IPS-15b (cell line): ENCODE results near the gene ZNF892.
"Not testable (repeated sequence)": the region's sequence is repeated elsewhere in the genome, so short reads cannot be mapped to it uniquely, and the experiment has no call there.

Experiments used
- H3K27me3 ChIP-seq: one replicate; pipeline ENCODE4 v1.6.1; 2013; ENCODE audit warnings: low read length; ENCODE audit not compliant: control insufficient read depth, insufficient read depth
- H3K36me3 ChIP-seq: one replicate; pipeline ENCODE4 v1.6.1; 2013; ENCODE audit warnings: low read length; ENCODE audit not compliant: control insufficient read depth, insufficient read depth
- H3K4me1 ChIP-seq: one replicate; pipeline ENCODE4 v1.6.1; 2013; ENCODE audit warnings: mild to moderate bottlenecking, low read length; ENCODE audit not compliant: control insufficient read depth, insufficient read depth
- H3K4me3 ChIP-seq: one replicate; pipeline ENCODE4 v1.5.1; 2013; ENCODE audit warnings: low read depth, low read length
- H3K9ac ChIP-seq: one replicate; pipeline ENCODE4 v1.6.1; 2013; ENCODE audit warnings: low read depth, mild to moderate bottlenecking, low read length
- H3K9me3 ChIP-seq: one replicate; pipeline ENCODE4 v1.6.1; 2013; ENCODE audit warnings: mild to moderate bottlenecking, low read length; ENCODE audit not compliant: control insufficient read depth, insufficient read depth

Gene ZNF892

DNA sequence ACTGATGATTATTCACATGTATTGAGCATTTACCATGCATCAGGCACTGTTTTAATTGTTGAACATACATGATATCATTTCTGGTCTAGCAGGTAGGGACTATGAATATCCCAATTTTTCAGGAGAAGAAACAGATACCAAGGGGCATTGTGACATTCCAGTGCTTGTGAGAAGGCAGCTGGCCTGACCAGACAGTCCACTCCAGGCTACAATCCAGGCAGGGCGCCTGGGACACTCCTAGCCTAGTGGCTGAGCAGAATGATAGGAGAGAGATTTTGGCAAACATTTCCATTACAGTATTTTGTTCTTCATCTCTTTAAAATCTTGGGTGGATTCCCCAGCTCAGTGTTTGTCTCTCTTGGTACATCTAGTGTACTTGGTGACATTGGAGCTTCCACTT, 24.9 kb downstream of the ZNF892 start:
- Histone ChIP-seq H3K4me1 (no peaks in the 10 kb centered on the region), H3K36me3 (no peaks in the 10 kb centered on the region), H3K9ac (no peak overlapping the region), H3K9me3 (no peaks in the 10 kb centered on the region), H3K27me3 (no peaks in the 10 kb centered on the region), H3K4me3 (no peak overlapping the region)

DNA sequence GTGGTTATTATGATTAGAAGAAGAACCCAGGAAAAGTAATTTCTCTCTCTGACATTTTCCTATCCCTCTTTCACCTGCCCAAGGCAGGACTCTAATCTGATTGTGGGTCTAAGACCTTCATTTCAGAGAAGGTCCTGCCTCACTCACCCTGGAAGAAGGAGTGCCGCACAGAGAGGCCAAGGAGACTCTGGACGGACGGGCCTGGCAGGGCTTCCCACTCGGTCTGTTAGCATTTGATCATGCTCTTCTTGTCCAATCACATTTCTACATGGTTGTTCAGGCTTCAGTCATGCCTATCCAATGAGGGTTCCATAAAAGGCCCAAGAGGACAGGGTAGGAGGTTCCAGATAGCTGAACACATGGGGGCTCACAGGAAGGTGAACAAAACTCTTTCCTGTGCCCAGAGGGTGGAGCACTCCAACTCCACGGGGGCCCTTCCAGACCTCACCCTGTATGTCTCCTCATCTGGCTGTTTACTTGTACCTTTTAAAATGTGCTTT, 27.0 kb downstream of the ZNF892 start:
- no peak overlapping the region for H3K9ac ChIP-seq
- H3K27me3 ChIP-seq, result no peaks in the 10 kb centered on the region
- H3K4me3 ChIP-seq, result no peak overlapping the region
- no peaks in the 10 kb centered on the region for H3K9me3 ChIP-seq
- no peaks in the 10 kb centered on the region for H3K36me3 ChIP-seq
- H3K4me1 ChIP-seq, result no peaks in the 10 kb centered on the region

DNA sequence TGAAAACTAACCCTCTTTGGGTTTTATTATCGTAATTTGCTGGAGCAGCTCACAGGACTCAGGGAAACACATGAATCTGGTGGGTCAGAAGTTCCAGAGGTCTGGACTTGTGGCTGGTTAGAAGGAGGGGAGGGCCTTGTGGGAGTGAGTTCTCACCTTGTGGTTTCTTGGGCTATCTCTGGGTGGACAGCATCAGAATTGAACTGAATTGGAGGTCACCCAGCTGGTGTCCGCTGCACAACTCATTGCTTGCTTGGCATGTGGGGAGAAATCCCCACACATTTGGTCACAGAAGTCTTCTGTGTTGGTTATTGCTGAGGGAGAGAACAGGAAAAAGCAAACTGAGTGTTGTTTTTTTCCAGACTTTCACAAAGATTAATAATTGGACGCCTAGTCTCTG, 27.5 kb downstream of the ZNF892 start:
- no peak overlapping the region for H3K4me3 ChIP-seq
- no peaks in the 10 kb centered on the region for H3K9me3 ChIP-seq
- no peaks in the 10 kb centered on the region for H3K27me3 ChIP-seq
- no peak overlapping the region for H3K9ac ChIP-seq
- H3K4me1 ChIP-seq, result no peaks in the 10 kb centered on the region
- H3K36me3 ChIP-seq, result no peaks in the 10 kb centered on the region

DNA sequence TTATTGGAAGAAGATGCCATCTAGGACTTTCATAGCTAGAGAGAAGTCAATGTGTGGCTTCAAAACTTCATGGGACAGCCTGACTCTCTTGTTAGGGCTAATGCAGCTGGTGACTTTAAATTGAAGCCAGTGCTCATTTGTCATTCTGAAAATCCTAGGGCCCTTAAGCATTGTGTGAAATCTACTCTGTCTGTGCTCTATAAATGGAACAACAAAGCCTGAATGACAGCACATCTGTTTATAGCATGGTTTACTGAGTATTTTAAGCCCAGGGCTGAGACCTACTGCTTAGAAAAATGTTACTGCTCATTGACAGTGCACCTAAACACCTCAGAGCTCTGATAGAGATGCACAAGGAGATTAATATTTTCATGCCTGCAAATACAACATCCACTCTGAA, 30.8 kb downstream of the ZNF892 start:
- H3K9me3 ChIP-seq, result peaks cover 4% of the 10 kb centered on the region
- H3K4me3 ChIP-seq, result no peak overlapping the region
- H3K9ac ChIP-seq, result no peak overlapping the region
- no peaks in the 10 kb centered on the region for H3K36me3 ChIP-seq
- H3K4me1 ChIP-seq, result no peaks in the 10 kb centered on the region
- no peaks in the 10 kb centered on the region for H3K27me3 ChIP-seq

DNA sequence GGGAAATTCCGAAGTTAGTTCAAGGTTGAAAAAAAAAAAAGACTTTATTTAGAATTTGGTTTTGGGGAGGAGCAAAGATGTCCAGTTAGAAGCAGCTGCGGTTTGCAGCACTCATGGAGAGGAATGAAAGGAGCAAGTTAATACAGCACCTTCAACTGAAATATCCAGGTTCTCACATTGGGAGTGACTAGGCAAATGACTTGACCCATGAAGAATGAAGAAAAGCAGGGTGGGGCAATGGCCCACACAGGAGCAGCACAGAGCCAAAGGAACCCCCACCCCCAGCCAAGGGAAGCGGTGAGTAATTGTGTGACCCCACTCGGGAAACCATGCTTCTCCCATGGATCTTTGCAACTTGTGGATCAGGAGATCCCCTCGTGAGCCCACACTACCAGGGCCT, 32.8 kb downstream of the ZNF892 start:
- no peaks in the 10 kb centered on the region for H3K4me1 ChIP-seq
- no peaks in the 10 kb centered on the region for H3K36me3 ChIP-seq
- peaks cover 4% of the 10 kb centered on the region for H3K9me3 ChIP-seq
- no peaks in the 10 kb centered on the region for H3K27me3 ChIP-seq
- no peak overlapping the region for H3K4me3 ChIP-seq
- no peak overlapping the region for H3K9ac ChIP-seq

DNA sequence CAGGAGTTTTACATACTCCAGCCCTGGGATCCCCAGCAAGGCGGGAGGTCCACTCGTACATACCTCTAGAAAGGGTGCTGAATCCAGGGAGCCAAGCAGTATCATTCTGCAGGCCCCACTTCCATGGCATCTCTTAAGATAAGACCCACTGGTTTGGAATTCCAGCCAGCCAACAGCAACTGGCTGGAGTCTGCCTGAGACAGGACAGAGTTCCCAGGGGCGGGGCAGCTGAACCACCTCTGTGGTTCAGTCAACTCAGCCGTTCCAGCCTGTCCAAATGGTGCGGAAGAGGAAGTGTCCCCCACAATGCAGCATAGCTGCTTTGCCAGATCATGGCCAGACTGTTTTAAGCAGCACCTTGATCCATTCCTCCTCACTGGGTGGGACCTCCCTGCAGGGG, 33.2 kb downstream of the ZNF892 start:
- Histone ChIP-seq H3K4me1 (no peaks in the 10 kb centered on the region), H3K27me3 (no peaks in the 10 kb centered on the region), H3K4me3 (no peak overlapping the region), H3K9me3 (peaks cover 4% of the 10 kb centered on the region), H3K9ac (no peak overlapping the region), H3K36me3 (no peaks in the 10 kb centered on the region)

DNA sequence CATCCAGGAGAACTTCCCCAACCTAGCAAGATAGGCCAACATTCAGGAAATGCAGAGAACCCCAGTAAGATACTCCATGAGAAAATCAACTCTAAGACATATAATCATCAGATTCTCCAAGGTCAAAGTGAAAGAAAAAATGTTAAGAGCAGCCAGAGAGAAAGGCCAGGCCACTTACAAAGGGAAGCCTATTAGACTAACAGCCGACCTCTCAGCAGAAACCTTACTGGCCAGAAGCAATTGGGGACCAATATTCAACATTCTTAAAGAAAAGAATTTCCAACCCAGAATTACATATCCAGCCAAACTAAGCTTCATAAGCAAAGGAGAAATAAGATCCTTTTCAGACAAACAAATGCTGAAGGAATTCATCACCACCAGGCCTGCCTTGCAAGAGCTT, 34.8 kb downstream of the ZNF892 start:
- not testable (repeated sequence) for H3K27me3 ChIP-seq, H3K4me3 ChIP-seq, H3K9ac ChIP-seq, H3K36me3 ChIP-seq, H3K4me1 ChIP-seq, H3K9me3 ChIP-seq
